DMS 273 treated with DMSO at 0.1 percent for 48 hours (cell line): ENCODE data around the gene LOXL1.

ENCODE experiments used
- DNase-seq: peaks from one replicate; lab custom pipeline; 2025; lab: John Stamatoyannopoulos, UW

Gene LOXL1

GRCh38 chr15:73926219-73927002 is at the start of gene LOXL1:
Gene LOXL1 (plus strand): TSS chr15:73926462. CDS start chr15:73926784, 322 bp downstream.
- peak; percentile 30 for DNase-seq

GRCh38 chr15:73879426-73879825 is 46.8 kb upstream of the LOXL1 start:
- no peak for DNase-seq

GRCh38 chr15:73881579-73882320 is 44.5 kb upstream of the LOXL1 start:
- DNase-seq, result no peak

- DNase-seq, result no peak
Observed at GRCh38 chr15:73882761-73883419, 43.4 kb upstream of the LOXL1 start.

- DNase-seq, result no peak
Observed at GRCh38 chr15:73884159-73884558, 42.1 kb upstream of the LOXL1 start.

GRCh38 chr15:73885954-73886700 is 40.1 kb upstream of the LOXL1 start:
- no peak for DNase-seq

- no peak for DNase-seq
Observed at GRCh38 chr15:73886717-73887345, 39.4 kb upstream of the LOXL1 start.

GRCh38 chr15:73887481-73887880 is 38.8 kb upstream of the LOXL1 start:
- DNase-seq, result no peak

- no peak for DNase-seq
Observed at GRCh38 chr15:73888224-73889041, 37.8 kb upstream of the LOXL1 start.

- DNase-seq, result no peak
Observed at GRCh38 chr15:73889053-73889761, 37.1 kb upstream of the LOXL1 start.

GRCh38 chr15:73889762-73890124 is 36.5 kb upstream of the LOXL1 start:
- no peak for DNase-seq

GRCh38 chr15:73891328-73892315 is 34.6 kb upstream of the LOXL1 start:
- no peak for DNase-seq

GRCh38 chr15:73892446-73893226 is 33.6 kb upstream of the LOXL1 start:
- DNase-seq, result no peak

- DNase-seq, result no peak
Observed at GRCh38 chr15:73894133-73894814, 32.0 kb upstream of the LOXL1 start.

- DNase-seq, result no peak
Observed at GRCh38 chr15:73897441-73898261, 28.6 kb upstream of the LOXL1 start.
